ENCODE measurements around the gene ALK.

DNA sequence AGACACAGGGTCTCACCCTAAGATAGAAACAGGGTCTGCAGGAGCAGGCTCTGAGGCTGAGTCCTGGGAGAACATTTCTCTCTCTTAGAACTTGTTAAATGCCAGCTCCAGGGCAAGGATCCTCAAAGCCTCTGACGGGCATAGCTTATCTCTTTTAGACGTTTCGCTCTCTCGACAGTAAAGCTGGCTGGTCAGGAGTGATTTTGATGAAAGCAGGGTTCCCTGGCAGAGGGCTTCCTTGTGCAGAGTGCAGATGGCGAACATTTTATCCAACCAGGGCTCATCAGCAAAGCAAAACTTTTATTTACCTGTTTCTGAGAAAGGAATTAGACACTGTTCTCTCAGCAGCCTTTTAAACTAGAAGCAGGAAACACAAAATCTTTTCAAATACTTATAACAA is 350.8 kb downstream of the ALK start:
- TF ChIP-seq CTCF (conservative IDR thresholded peaks at IDR 0.05; ENCODE audit: low read depth, low read length) (no peak), EZH2 (IDR thresholded peaks at IDR 0.05; ENCODE audit: borderline replicate concordance, low read depth, low read length, poor library complexity, severe bottlenecking) (no peak)

All from A673 (cell line).